HCT116 (cell line): ENCODE data around the gene PEX26. TPM values are rescaled to one million over a fixed set of nuclear protein-coding genes. Genes with fewer than 3 reads are reported as not detected.

Experiments
- ATAC-seq: fragments of 200-7000 bp; cut with Tn5 transposase; 2 replicates; pipeline ENCODE4 v1.9.1; 2020; ENCODE audit warnings: mild to moderate bottlenecking, moderate library complexity
- BruUV-seq: library from RNA; stranded (reverse); fragments of 400-500 nt; replicated peaks from 2 replicates; lab custom pipeline; 2021; lab: Mats Ljungman, UMichigan
- CTCF ChIA-PET: fragments of 300-600 bp; sonication (Branson Sonifier 250); formaldehyde crosslinking; loops from one replicate; lab custom pipeline; 2021; ENCODE audit warnings: antibody characterized with exemption; lab: Charles Lee
- POLR2A ChIA-PET: fragments of 300-600, 350-600 bp; sonication (Branson Sonifier 250); formaldehyde crosslinking; loops from one replicate; lab custom pipeline; 2021; ENCODE audit warnings: antibody characterized with exemption; lab: Charles Lee
- RAD21 ChIA-PET, 2 experiments: fragments of 300-600 bp; sonication (Branson Sonifier 250); formaldehyde crosslinking; loops; one replicate each; lab custom pipeline; 2023; ENCODE audit warnings: low total read pairs in 2 of 2; ENCODE audit not compliant: uncharacterized antibody in 2 of 2, unreplicated experiment in 2 of 2, low non-redundant PET in 1 of 2; lab: Charles Lee
- DNase-seq: peaks from one replicate; pipeline ENCODE4 v3.0.0-alpha.2; 2010; ENCODE audit warnings: low read depth, low spot score
- H2AFZ ChIP-seq: fragments of 200-600 bp; shearing (Covaris generic), sonication (generic); 2 replicates; pipeline ENCODE4 v1.6.1; 2017; ENCODE audit warnings: low read depth, mixed run types, mixed read lengths, antibody characterized with exemption, low read length; ENCODE audit not compliant: poor library complexity, severe bottlenecking
- H3K27ac ChIP-seq: 2 replicates; pipeline ENCODE4 v1.5.1; 2012; ENCODE audit warnings: low read depth, low read length
- H3K27me3 ChIP-seq: fragments of 200-600 bp; sonication (generic); 2 replicates; pipeline ENCODE4 v1.6.1; 2016; ENCODE audit warnings: mixed run types, low read length, mixed read lengths; ENCODE audit not compliant: insufficient read depth
- H3K36me3 ChIP-seq, 2 experiments: fragments of 200-500 bp in 1 of 2; fragments of 200-600 bp in 1 of 2; sonication (Bioruptor generic) in 1 of 2; sonication (generic) in 1 of 2; 2 replicates each; pipeline versions ENCODE4 v1.5.1 to v1.6.1; 2014 to 2016; ENCODE audit warnings: low read length in 2 of 2, inconsistent platforms in 1 of 2, mixed read lengths in 1 of 2, mixed run types in 1 of 2; ENCODE audit not compliant: insufficient read depth in 2 of 2, control insufficient read depth in 1 of 2
- H3K4me1 ChIP-seq, 2 experiments: fragments of 200-600 bp in 1 of 2; sonication (generic) in 1 of 2; 2 replicates each; pipeline versions ENCODE4 v1.5.1 to v1.6.1; 2012 to 2017; ENCODE audit warnings: low read length in 2 of 2, inconsistent platforms in 1 of 2, mild to moderate bottlenecking in 1 of 2, mixed read lengths in 1 of 2, mixed run types in 1 of 2, moderate library complexity in 1 of 2; ENCODE audit not compliant: insufficient read depth in 2 of 2, control insufficient read depth in 1 of 2
- H3K4me2 ChIP-seq: fragments of 200-600 bp; sonication (generic); 2 replicates; pipeline ENCODE4 v1.6.1; 2017; ENCODE audit warnings: mixed run types, low read length, mixed read lengths
- H3K4me3 ChIP-seq, 2 experiments: fragments of 200-600 bp in 1 of 2; sonication (generic) in 1 of 2; replicated peaks in 1 of 2; 2 replicates each; pipeline ENCODE4 v1.5.1; 2011 to 2016; ENCODE audit warnings: low read length in 2 of 2, control low read depth in 1 of 2, low read depth in 1 of 2, mild to moderate bottlenecking in 1 of 2, mixed read lengths in 1 of 2, mixed run types in 1 of 2
- H3K79me2 ChIP-seq: fragments of 200-600 bp; sonication (generic); 2 replicates; pipeline ENCODE4 v1.6.1; 2017; ENCODE audit warnings: mild to moderate bottlenecking, mixed run types, low read length, moderate library complexity, mixed read lengths; ENCODE audit not compliant: insufficient read depth
- H3K9ac ChIP-seq: fragments of 200-600 bp; sonication (generic); 2 replicates; pipeline ENCODE4 v1.6.1; 2016; ENCODE audit warnings: low read length, mixed read lengths
- H3K9me2 ChIP-seq: fragments of 200-600 bp; sonication (generic), shearing (Covaris generic); 2 replicates; pipeline ENCODE4 v1.6.1; 2017; ENCODE audit warnings: mixed run types, mild to moderate bottlenecking, moderate library complexity; ENCODE audit not compliant: insufficient read depth
- H3K9me3 ChIP-seq, 2 experiments: fragments of 200-500 bp in 1 of 2; fragments of 200-600 bp in 1 of 2; sonication (Bioruptor generic) in 1 of 2; sonication (generic) in 1 of 2; 2 replicates each; pipeline ENCODE4 v1.6.1; 2014 to 2017; ENCODE audit warnings: low read length in 2 of 2, mixed read lengths in 2 of 2, inconsistent platforms in 1 of 2, low read depth in 1 of 2, mild to moderate bottlenecking in 1 of 2, mixed run types in 1 of 2, moderate library complexity in 1 of 2; ENCODE audit not compliant: control insufficient read depth in 1 of 2, insufficient read depth in 1 of 2
- H4K20me1 ChIP-seq: fragments of 200-600 bp; sonication (generic), shearing (Covaris generic); 2 replicates; pipeline ENCODE4 v1.6.1; 2017; ENCODE audit warnings: mixed run types, mild to moderate bottlenecking, moderate library complexity; ENCODE audit not compliant: insufficient read depth
- CBX3 ChIP-seq: IDR thresholded peaks from 2 replicates; pipeline ENCODE4 v1.6.1; 2012; ENCODE audit warnings: low read depth
- CEBPB ChIP-seq: IDR thresholded peaks from 2 replicates; pipeline ENCODE4 v1.6.1; 2012; ENCODE audit warnings: low read depth
- EGR1 ChIP-seq: IDR thresholded peaks from 2 replicates; pipeline ENCODE4 v1.6.1; 2012; ENCODE audit warnings: low read depth
- FOSL1 ChIP-seq: IDR thresholded peaks from 2 replicates; pipeline ENCODE4 v1.6.1; 2012; ENCODE audit warnings: low read depth
- POLR2A ChIP-seq: IDR thresholded peaks from 2 replicates; pipeline ENCODE4 v1.7.0; 2011; ENCODE audit warnings: borderline replicate concordance; ENCODE audit not compliant: insufficient read depth, insufficient read length; ENCODE audit errors: extremely low read depth
- POLR2AphosphoS5 ChIP-seq: IDR thresholded peaks from 2 replicates; pipeline ENCODE4 v1.6.1; 2011; ENCODE audit warnings: mild to moderate bottlenecking, low read depth, low read length, moderate library complexity
- RAD21 ChIP-seq: IDR thresholded peaks from 2 replicates; pipeline ENCODE4 v1.6.1; 2012; ENCODE audit warnings: low read depth, mild to moderate bottlenecking
- SP1 ChIP-seq: IDR thresholded peaks from 2 replicates; pipeline ENCODE4 v1.6.1; 2012; ENCODE audit warnings: low read depth
- SRF ChIP-seq: IDR thresholded peaks from 2 replicates; pipeline ENCODE4 v1.6.1; 2012; ENCODE audit warnings: low read depth
- TCF7L2 ChIP-seq: IDR thresholded peaks from 2 replicates; pipeline ENCODE4 v1.7.0; 2011; ENCODE audit warnings: borderline replicate concordance, inconsistent platforms; ENCODE audit not compliant: insufficient read depth, insufficient read length; ENCODE audit errors: extremely low read depth
- ZFX ChIP-seq: fragments of 450-650 bp; IDR thresholded peaks from 2 replicates; pipeline ENCODE4 v1.6.1; 2017
- ZNF274 ChIP-seq: fragments of 200-500 bp; sonication (Bioruptor generic); IDR thresholded peaks from 2 replicates; pipeline ENCODE4 v1.6.1; 2014; ENCODE audit warnings: mild to moderate bottlenecking, low read depth, low read length, inconsistent platforms
- intact Hi-C: fragments of 100-400 bp; cut with micrococcal nuclease; formaldehyde crosslinking; loops from 2 replicates; pipeline ENCODE4 v1.10.0; 2022
- total RNA-seq: library from RNA; stranded (reverse); gene quantifications from one replicate; pipeline ENCODE4 v1.2.1, GENCODE V29; 2021; ENCODE audit not compliant: unreplicated experiment
- TF ChIP-seq, protein P1 (sequence below): IDR thresholded peaks from 2 replicates; pipeline ENCODE4 v1.6.1; 2012

Gene PEX26
- total RNA-seq, 1 experiment from 2014 or later, result 26.4 TPM

DNA sequence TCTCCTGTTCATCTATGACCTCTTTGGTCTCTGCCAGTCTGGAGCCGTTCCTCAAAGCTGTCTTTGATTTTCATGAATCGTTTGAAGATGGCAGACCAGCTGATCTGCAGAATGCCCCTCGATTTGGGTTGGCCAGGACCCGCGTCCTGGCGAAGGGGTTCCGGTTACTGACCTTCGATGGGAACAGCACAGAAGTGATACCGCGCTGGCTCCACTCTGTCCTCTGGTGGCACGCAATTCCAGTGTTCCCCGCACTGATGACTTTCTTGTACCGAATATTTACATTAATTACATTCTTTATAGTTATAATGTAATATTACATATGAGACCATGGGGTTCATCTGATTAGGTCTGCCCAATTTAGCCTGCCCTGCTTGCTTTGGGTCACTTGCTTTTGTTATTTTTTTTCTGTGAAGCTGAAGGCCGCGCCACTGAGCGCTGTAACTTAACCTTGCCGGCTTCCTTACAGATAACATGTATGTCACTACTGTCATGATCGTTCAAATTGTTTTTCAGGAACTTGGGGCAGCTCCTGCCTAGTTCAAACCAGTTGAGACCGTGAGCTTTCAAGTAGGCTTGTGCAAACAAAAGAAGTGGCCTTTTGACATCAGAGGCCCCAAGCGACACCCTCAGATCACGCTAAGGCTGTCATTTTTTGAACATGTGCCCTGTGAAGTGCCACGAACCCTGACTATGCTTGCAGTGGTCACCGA, 68.0 kb downstream of the PEX26 start:
- no peak overlapping the region for H3K4me3 ChIP-seq
- no peak overlapping the region for H3K27ac ChIP-seq
- intact Hi-C loops, result no loop called here
- H3K4me2 ChIP-seq, result no peak overlapping the region
- no peaks in the 10 kb centered on the region for H3K9me3 ChIP-seq
- DNase-seq (no peak), ATAC-seq (no peak)
- peaks cover 7 to 11% of the 10 kb centered on the region in 2 experiments; a peak in 3 of 4 replicates for H3K4me1 ChIP-seq
- H3K9ac ChIP-seq, result no peak overlapping the region
- no peak overlapping the region for H2AFZ ChIP-seq
- BruUV-seq, result no TSS peak
- ChIA-PET RAD21 (no interaction called here), POLR2A (no interaction called here), CTCF (no interaction called here)
- no peaks in the 10 kb centered on the region for H3K9me2 ChIP-seq
- H3K27me3 ChIP-seq, result no peaks in the 10 kb centered on the region
- no peaks in the 10 kb centered on the region for H3K36me3 ChIP-seq
- no peaks in the 10 kb centered on the region; the same call in 1 of the 2 replicates for H4K20me1 ChIP-seq
- H3K79me2 ChIP-seq, result no peaks in the 10 kb centered on the region
- no peak for TF ChIP-seq SP1
- no peak for TF ChIP-seq TCF7L2
- no peak for TF ChIP-seq CBX3
- TF ChIP-seq POLR2AphosphoS5, result no peak
- TF ChIP-seq RAD21, result no peak
- no peak for TF ChIP-seq SRF
- TF ChIP-seq, protein P1, sequence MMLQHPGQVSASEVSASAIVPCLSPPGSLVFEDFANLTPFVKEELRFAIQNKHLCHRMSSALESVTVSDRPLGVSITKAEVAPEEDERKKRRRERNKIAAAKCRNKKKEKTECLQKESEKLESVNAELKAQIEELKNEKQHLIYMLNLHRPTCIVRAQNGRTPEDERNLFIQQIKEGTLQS, result no peak

DNA sequence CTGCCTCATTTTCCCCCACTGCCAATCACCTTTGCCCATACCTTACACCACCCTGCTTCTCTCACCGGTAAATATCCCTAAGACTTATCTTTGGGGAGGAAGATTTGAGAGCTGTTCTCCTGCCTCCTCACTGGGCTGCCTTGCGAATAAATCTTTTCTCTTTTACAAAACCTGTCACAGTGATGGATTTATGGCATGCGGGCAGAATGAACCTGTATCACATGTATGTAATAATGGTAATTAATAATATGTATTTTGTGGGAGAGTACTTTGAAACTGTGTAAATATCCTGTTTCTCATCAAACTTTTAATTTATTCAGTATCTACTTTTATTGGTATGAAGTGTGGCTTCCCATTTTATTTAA, 68.6 kb downstream of the PEX26 start:
- ATAC-seq (no peak), DNase-seq (no peak)
- H2AFZ ChIP-seq, result no peak overlapping the region
- H3K27me3 ChIP-seq, result no peaks in the 10 kb centered on the region
- H3K27ac ChIP-seq, result no peak overlapping the region
- H3K4me1 ChIP-seq, result peaks cover 7 to 11% of the 10 kb centered on the region in 2 experiments; a peak in 3 of 4 replicates
- no peak overlapping the region for H3K4me2 ChIP-seq
- ChIA-PET CTCF (no interaction called here), RAD21 (no interaction called here), POLR2A (no interaction called here)
- intact Hi-C loops, result no loop called here
- no peak overlapping the region for H3K9ac ChIP-seq
- H3K9me3 ChIP-seq, result no peaks in the 10 kb centered on the region
- BruUV-seq, result no TSS peak
- H4K20me1 ChIP-seq, result no peaks in the 10 kb centered on the region; the same call in 1 of the 2 replicates
- H3K79me2 ChIP-seq, result no peaks in the 10 kb centered on the region
- H3K4me3 ChIP-seq, result no peak overlapping the region
- TF ChIP-seq TCF7L2, result no peak
- TF ChIP-seq ZFX, result no peak
- TF ChIP-seq POLR2AphosphoS5, result no peak
- TF ChIP-seq CBX3, result no peak
- TF ChIP-seq EGR1, result no peak
- TF ChIP-seq SRF, result no peak
- TF ChIP-seq FOSL1, result no peak
- TF ChIP-seq POLR2A, result no peak
- no peak for TF ChIP-seq ZNF274
- TF ChIP-seq CEBPB, result no peak
- H3K9me2 ChIP-seq, result no peaks in the 10 kb centered on the region
- no peaks in the 10 kb centered on the region for H3K36me3 ChIP-seq
